ENCODE results near the gene GBX2.

GBX2 gene

GRCh38 chr2:236162031-236162845 is 5.9 kb downstream of the GBX2 start:
- H3K4me3 Mint-ChIP-seq, result no peak overlapping the region
- no peak for ATAC-seq (replicated peaks; ENCODE audit: extremely low read depth, poor library complexity, severe bottlenecking)
- peaks cover 1% of the 10 kb centered on the region for H3K36me3 Mint-ChIP-seq (ENCODE audit: insufficient read depth)
- H3K27me3 Mint-ChIP-seq, result peaks cover 78% of the 10 kb centered on the region
- H3K9me3 Mint-ChIP-seq, result no peaks in the 10 kb centered on the region
- H3K4me1 Mint-ChIP-seq, result peaks cover 8% of the 10 kb centered on the region
- DNase-seq (ENCODE audit: low spot score in 2 of 2), result no peak
- no peak overlapping the region for H3K27ac Mint-ChIP-seq (ENCODE audit: low read depth)

GRCh38 chr2:236161531-236161930 is 6.7 kb downstream of the GBX2 start:
- H3K4me3 Mint-ChIP-seq, result no peak overlapping the region
- ATAC-seq (replicated peaks; ENCODE audit: extremely low read depth, poor library complexity, severe bottlenecking) (no peak), DNase-seq (ENCODE audit: low spot score in 2 of 2) (no peak)
- H3K36me3 Mint-ChIP-seq (ENCODE audit: insufficient read depth), result peaks cover 1% of the 10 kb centered on the region
- peaks cover 79% of the 10 kb centered on the region for H3K27me3 Mint-ChIP-seq
- H3K27ac Mint-ChIP-seq (ENCODE audit: low read depth), result no peak overlapping the region
- no peaks in the 10 kb centered on the region for H3K9me3 Mint-ChIP-seq
- H3K4me1 Mint-ChIP-seq, result peaks cover 5% of the 10 kb centered on the region

GRCh38 chr2:236161082-236161462 is 7.1 kb downstream of the GBX2 start:
- no peaks in the 10 kb centered on the region for H3K9me3 Mint-ChIP-seq
- no peak for ATAC-seq (replicated peaks; ENCODE audit: extremely low read depth, poor library complexity, severe bottlenecking)
- DNase-seq (ENCODE audit: low spot score in 2 of 2), result no peak
- H3K27me3 Mint-ChIP-seq, result peaks cover 79% of the 10 kb centered on the region
- H3K36me3 Mint-ChIP-seq (ENCODE audit: insufficient read depth), result peaks cover 1% of the 10 kb centered on the region
- H3K27ac Mint-ChIP-seq (ENCODE audit: low read depth), result no peak overlapping the region
- no peak overlapping the region for H3K4me3 Mint-ChIP-seq
- peaks cover under 1% of the 10 kb centered on the region for H3K4me1 Mint-ChIP-seq

GRCh38 chr2:236160366-236161081 is 7.7 kb downstream of the GBX2 start:
- no peaks in the 10 kb centered on the region for H3K4me1 Mint-ChIP-seq
- no peaks in the 10 kb centered on the region for H3K9me3 Mint-ChIP-seq
- peaks cover 1% of the 10 kb centered on the region for H3K36me3 Mint-ChIP-seq (ENCODE audit: insufficient read depth)
- no peak for DNase-seq (ENCODE audit: low spot score in 2 of 2)
- ATAC-seq (replicated peaks; ENCODE audit: extremely low read depth, poor library complexity, severe bottlenecking), result no peak
- no peak overlapping the region for H3K4me3 Mint-ChIP-seq
- peaks cover 77% of the 10 kb centered on the region for H3K27me3 Mint-ChIP-seq
- H3K27ac Mint-ChIP-seq (ENCODE audit: low read depth), result no peak overlapping the region

GRCh38 chr2:236159778-236160170 is 8.4 kb downstream of the GBX2 start:
- H3K9me3 Mint-ChIP-seq, result no peaks in the 10 kb centered on the region
- no peak overlapping the region for H3K27ac Mint-ChIP-seq (ENCODE audit: low read depth)
- DNase-seq (ENCODE audit: low spot score in 2 of 2), result no peak
- ATAC-seq (replicated peaks; ENCODE audit: extremely low read depth, poor library complexity, severe bottlenecking), result no peak
- H3K27me3 Mint-ChIP-seq, result peaks cover 77% of the 10 kb centered on the region
- no peaks in the 10 kb centered on the region for H3K4me1 Mint-ChIP-seq
- H3K4me3 Mint-ChIP-seq, result no peak overlapping the region
- peaks cover 1% of the 10 kb centered on the region for H3K36me3 Mint-ChIP-seq (ENCODE audit: insufficient read depth)

GRCh38 chr2:236158969-236159777 is 9.0 kb downstream of the GBX2 start:
- DNase-seq (ENCODE audit: low spot score in 2 of 2) (no peak), ATAC-seq (replicated peaks; ENCODE audit: extremely low read depth, poor library complexity, severe bottlenecking) (no peak)
- no peaks in the 10 kb centered on the region for H3K4me1 Mint-ChIP-seq
- H3K4me3 Mint-ChIP-seq, result no peak overlapping the region
- no peak overlapping the region for H3K27ac Mint-ChIP-seq (ENCODE audit: low read depth)
- no peaks in the 10 kb centered on the region for H3K9me3 Mint-ChIP-seq
- peaks cover 77% of the 10 kb centered on the region for H3K27me3 Mint-ChIP-seq
- H3K36me3 Mint-ChIP-seq (ENCODE audit: insufficient read depth), result peaks cover 1% of the 10 kb centered on the region

- Mint-ChIP-seq H3K4me3 (no peak overlapping the region), H3K9me3 (peaks cover 5% of the 10 kb centered on the region), H3K27ac (ENCODE audit: low read depth) (no peak overlapping the region), H3K27me3 (peaks cover 77% of the 10 kb centered on the region), H3K36me3 (ENCODE audit: insufficient read depth) (peaks cover 1% of the 10 kb centered on the region), H3K4me1 (no peaks in the 10 kb centered on the region)
- ATAC-seq (replicated peaks; ENCODE audit: extremely low read depth, poor library complexity, severe bottlenecking) (no peak), DNase-seq (ENCODE audit: low spot score in 2 of 2) (no peak)
These were observed 10.2 kb downstream of the GBX2 start for GRCh38 chr2:236157815-236158498.

- no peak overlapping the region for H3K4me3 Mint-ChIP-seq
- no peak overlapping the region for H3K27ac Mint-ChIP-seq (ENCODE audit: low read depth)
- H3K27me3 Mint-ChIP-seq, result peaks cover 72% of the 10 kb centered on the region
- DNase-seq (ENCODE audit: low spot score in 2 of 2) (no peak), ATAC-seq (replicated peaks; ENCODE audit: extremely low read depth, poor library complexity, severe bottlenecking) (no peak)
- peaks cover 5% of the 10 kb centered on the region for H3K9me3 Mint-ChIP-seq
- H3K4me1 Mint-ChIP-seq, result no peaks in the 10 kb centered on the region
- peaks cover 1% of the 10 kb centered on the region for H3K36me3 Mint-ChIP-seq (ENCODE audit: insufficient read depth)
These were observed 10.8 kb downstream of the GBX2 start for GRCh38 chr2:236157366-236157765.

GRCh38 chr2:236156860-236157194 is 11.4 kb downstream of the GBX2 start:
- no peak overlapping the region for H3K27ac Mint-ChIP-seq (ENCODE audit: low read depth)
- ATAC-seq (replicated peaks; ENCODE audit: extremely low read depth, poor library complexity, severe bottlenecking) (no peak), DNase-seq (ENCODE audit: low spot score in 2 of 2) (no peak)
- no peak overlapping the region for H3K4me3 Mint-ChIP-seq
- H3K9me3 Mint-ChIP-seq, result peaks cover 5% of the 10 kb centered on the region
- peaks cover 66% of the 10 kb centered on the region for H3K27me3 Mint-ChIP-seq
- no peaks in the 10 kb centered on the region for H3K4me1 Mint-ChIP-seq
- H3K36me3 Mint-ChIP-seq (ENCODE audit: insufficient read depth), result no peaks in the 10 kb centered on the region

- no peaks in the 10 kb centered on the region for H3K36me3 Mint-ChIP-seq (ENCODE audit: insufficient read depth)
- peaks cover 5% of the 10 kb centered on the region for H3K9me3 Mint-ChIP-seq
- H3K4me3 Mint-ChIP-seq, result no peak overlapping the region
- H3K4me1 Mint-ChIP-seq, result no peaks in the 10 kb centered on the region
- peaks cover 61% of the 10 kb centered on the region for H3K27me3 Mint-ChIP-seq
- DNase-seq (ENCODE audit: low spot score in 2 of 2), result no peak
- no peak for ATAC-seq (replicated peaks; ENCODE audit: extremely low read depth, poor library complexity, severe bottlenecking)
- H3K27ac Mint-ChIP-seq (ENCODE audit: low read depth), result no peak overlapping the region
These were observed 11.9 kb downstream of the GBX2 start for GRCh38 chr2:236156095-236156859.

- peaks cover 52% of the 10 kb centered on the region for H3K27me3 Mint-ChIP-seq
- H3K4me1 Mint-ChIP-seq, result no peaks in the 10 kb centered on the region
- H3K36me3 Mint-ChIP-seq (ENCODE audit: insufficient read depth), result no peaks in the 10 kb centered on the region
- peaks cover 5% of the 10 kb centered on the region for H3K9me3 Mint-ChIP-seq
- DNase-seq (ENCODE audit: low spot score in 2 of 2), result no peak
- no peak for ATAC-seq (replicated peaks; ENCODE audit: extremely low read depth, poor library complexity, severe bottlenecking)
- H3K27ac Mint-ChIP-seq (ENCODE audit: low read depth), result no peak overlapping the region
- no peak overlapping the region for H3K4me3 Mint-ChIP-seq
These were observed 12.8 kb downstream of the GBX2 start for GRCh38 chr2:236155406-236155805.

GRCh38 chr2:236146436-236146835 is 21.8 kb downstream of the GBX2 start:
- H3K36me3 Mint-ChIP-seq (ENCODE audit: insufficient read depth), result no peaks in the 10 kb centered on the region
- DNase-seq (ENCODE audit: low spot score in 2 of 2), result no peak
- ATAC-seq (replicated peaks; ENCODE audit: extremely low read depth, poor library complexity, severe bottlenecking), result no peak
- no peaks in the 10 kb centered on the region for H3K4me1 Mint-ChIP-seq
- H3K27me3 Mint-ChIP-seq, result peaks cover 36% of the 10 kb centered on the region
- no peaks in the 10 kb centered on the region for H3K9me3 Mint-ChIP-seq
- H3K27ac Mint-ChIP-seq (ENCODE audit: low read depth), result no peak overlapping the region
- no peak overlapping the region for H3K4me3 Mint-ChIP-seq
